ENCODE results near the gene ZNF143.
"Not testable (repeated sequence)": the region's sequence is repeated elsewhere in the genome, so short reads cannot be mapped to it uniquely, and the experiment has no call there.

Gene ZNF143

GRCh38 chr11:9460322-9461062 lies at the start of gene ZNF143:
Gene ZNF143 (plus strand): TSS chr11:9461012. CDS start chr11:9471309, 10,297 bp downstream.
- peak; percentile 100 for DNase-seq (ENCODE audit: low read depth, low spot score)

GRCh38 chr11:9428706-9429105 lies 32.1 kb upstream of the ZNF143 start:
- no peak for DNase-seq (ENCODE audit: low read depth, low spot score)

GRCh38 chr11:9438611-9439010 lies 22.2 kb upstream of the ZNF143 start:
- DNase-seq (ENCODE audit: low read depth, low spot score), result no peak

- no peak for DNase-seq (ENCODE audit: low read depth, low spot score)
These were observed 14.6 kb upstream of the ZNF143 start for GRCh38 chr11:9446230-9446629.

GRCh38 chr11:9448576-9449352 lies 12.0 kb upstream of the ZNF143 start:
- no peak for DNase-seq (ENCODE audit: low read depth, low spot score)

GRCh38 chr11:9452023-9452422 lies 8.8 kb upstream of the ZNF143 start:
- DNase-seq (ENCODE audit: low read depth, low spot score), result not testable (repeated sequence)

- no peak for DNase-seq (ENCODE audit: low read depth, low spot score)
These were observed 5.1 kb upstream of the ZNF143 start for GRCh38 chr11:9455722-9456121.

GRCh38 chr11:9459667-9460321 lies 1.0 kb upstream of the ZNF143 start:
- no peak for DNase-seq (ENCODE audit: low read depth, low spot score)

- peak; percentile 40 for DNase-seq (ENCODE audit: low read depth, low spot score)
These were observed 399 bp downstream of the ZNF143 start for GRCh38 chr11:9461063-9461759.

GRCh38 chr11:9461760-9462134 lies 935 bp downstream of the ZNF143 start:
- DNase-seq (ENCODE audit: low read depth, low spot score), result no peak

GRCh38 chr11:9462172-9462799 lies 1.5 kb downstream of the ZNF143 start:
- no peak for DNase-seq (ENCODE audit: low read depth, low spot score)

- DNase-seq (ENCODE audit: low read depth, low spot score), result no peak
These were observed 2.2 kb downstream of the ZNF143 start for GRCh38 chr11:9462806-9463537.

GRCh38 chr11:9470765-9471164 lies 10.0 kb downstream of the ZNF143 start:
- no peak for DNase-seq (ENCODE audit: low read depth, low spot score)

- DNase-seq (ENCODE audit: low read depth, low spot score), result no peak
These were observed 12.6 kb downstream of the ZNF143 start for GRCh38 chr11:9473408-9473807.

- DNase-seq (ENCODE audit: low read depth, low spot score), result no peak
These were observed 19.1 kb downstream of the ZNF143 start for GRCh38 chr11:9479899-9480298.

GRCh38 chr11:9489080-9489765 lies 28.4 kb downstream of the ZNF143 start:
- no peak for DNase-seq (ENCODE audit: low read depth, low spot score)

GRCh38 chr11:9490376-9490775 lies 29.6 kb downstream of the ZNF143 start:
- DNase-seq (ENCODE audit: low read depth, low spot score), result no peak

- DNase-seq (ENCODE audit: low read depth, low spot score), result no peak
These were observed 32.7 kb downstream of the ZNF143 start for GRCh38 chr11:9493492-9493891.

GRCh38 chr11:9494316-9494715 lies 33.5 kb downstream of the ZNF143 start:
- no peak for DNase-seq (ENCODE audit: low read depth, low spot score)
